ENCODE measurements around the gene MGAT5.

The MGAT5 gene

DNA sequence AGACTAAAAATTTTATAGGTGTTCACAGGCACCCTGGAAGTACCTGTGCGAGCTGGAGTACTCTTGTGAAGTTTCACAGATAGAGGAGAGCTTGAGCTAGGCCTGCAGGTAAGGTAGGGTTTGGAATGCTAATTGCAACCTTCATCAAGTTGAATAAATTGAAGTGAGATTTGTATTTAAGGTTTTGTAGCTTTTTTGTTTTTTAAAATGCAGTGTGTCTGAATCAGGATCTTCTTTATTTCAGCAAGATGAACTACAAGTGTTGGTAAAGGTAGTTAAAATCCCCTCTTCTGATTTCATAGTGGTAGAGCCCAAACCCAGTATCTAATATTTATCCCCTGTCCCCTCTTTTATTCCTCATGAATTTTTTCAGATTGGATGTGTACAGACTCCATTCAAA lies 45.5 kb downstream of the MGAT5 start:
- TF ChIP-seq, protein P1, sequence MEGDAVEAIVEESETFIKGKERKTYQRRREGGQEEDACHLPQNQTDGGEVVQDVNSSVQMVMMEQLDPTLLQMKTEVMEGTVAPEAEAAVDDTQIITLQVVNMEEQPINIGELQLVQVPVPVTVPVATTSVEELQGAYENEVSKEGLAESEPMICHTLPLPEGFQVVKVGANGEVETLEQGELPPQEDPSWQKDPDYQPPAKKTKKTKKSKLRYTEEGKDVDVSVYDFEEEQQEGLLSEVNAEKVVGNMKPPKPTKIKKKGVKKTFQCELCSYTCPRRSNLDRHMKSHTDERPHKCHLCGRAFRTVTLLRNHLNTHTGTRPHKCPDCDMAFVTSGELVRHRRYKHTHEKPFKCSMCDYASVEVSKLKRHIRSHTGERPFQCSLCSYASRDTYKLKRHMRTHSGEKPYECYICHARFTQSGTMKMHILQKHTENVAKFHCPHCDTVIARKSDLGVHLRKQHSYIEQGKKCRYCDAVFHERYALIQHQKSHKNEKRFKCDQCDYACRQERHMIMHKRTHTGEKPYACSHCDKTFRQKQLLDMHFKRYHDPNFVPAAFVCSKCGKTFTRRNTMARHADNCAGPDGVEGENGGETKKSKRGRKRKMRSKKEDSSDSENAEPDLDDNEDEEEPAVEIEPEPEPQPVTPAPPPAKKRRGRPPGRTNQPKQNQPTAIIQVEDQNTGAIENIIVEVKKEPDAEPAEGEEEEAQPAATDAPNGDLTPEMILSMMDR (IDR thresholded peaks at IDR 0.05), result no peak

DNA sequence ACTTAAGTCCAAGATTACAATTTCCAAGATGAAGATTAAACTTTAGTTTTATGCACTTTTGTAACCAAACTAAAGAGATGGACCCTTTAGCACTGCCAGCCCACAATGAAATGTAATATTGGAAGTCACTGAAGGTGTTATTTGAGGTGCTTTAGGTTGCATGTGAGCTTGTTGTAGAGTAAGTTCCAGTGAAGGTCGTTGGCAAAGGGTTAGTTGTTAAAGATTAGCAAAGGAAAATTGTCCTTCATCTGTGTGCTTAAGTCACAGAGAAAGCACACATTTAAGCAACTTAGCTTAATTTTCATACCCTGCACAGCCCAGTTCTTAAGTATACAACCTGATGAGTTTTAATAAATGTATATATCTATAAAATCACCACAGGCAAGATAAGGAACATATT lies 46.7 kb downstream of the MGAT5 start:
- TF ChIP-seq, protein P1 (IDR thresholded peaks at IDR 0.05), result no peak

DNA sequence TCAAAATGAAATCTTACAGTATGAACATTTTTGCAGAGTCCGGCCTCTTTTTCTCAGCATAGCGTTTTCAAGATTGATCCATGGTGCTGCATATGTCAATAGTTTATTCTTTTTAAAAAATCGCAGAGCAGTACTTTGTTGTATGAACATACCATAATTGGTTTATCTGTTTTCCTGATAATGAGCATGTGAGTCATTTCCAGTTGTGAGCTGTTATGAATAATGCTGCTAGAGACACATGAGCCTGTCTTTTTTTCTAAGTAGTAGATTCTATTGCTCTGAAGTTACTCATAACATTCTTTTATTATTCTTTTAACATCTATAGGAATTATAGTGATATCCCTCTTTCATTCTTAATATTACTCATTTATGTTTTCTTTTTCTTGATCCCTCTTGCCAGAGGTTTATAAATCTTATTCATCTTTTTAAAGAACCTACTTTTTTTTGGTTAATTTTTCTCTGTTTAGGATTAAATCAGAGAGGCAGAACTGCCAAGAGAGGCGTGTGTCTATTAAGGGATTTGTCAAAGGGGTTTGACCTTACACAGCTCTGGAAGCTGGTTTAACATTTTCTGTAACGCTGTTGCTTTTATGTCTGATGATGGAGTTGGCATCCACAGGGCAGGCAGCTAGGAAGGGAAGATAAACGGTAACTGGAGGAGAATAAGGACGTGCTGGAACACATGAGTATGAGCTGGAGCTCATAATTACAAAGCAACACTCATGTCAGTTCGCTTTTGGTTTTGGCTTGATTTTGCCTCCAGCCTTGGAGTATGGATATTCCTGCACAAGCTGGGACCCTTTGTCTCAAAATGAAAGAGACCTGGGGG lies 47.4 kb downstream of the MGAT5 start:
- TF ChIP-seq, protein P1 (IDR thresholded peaks at IDR 0.05), result no peak

DNA sequence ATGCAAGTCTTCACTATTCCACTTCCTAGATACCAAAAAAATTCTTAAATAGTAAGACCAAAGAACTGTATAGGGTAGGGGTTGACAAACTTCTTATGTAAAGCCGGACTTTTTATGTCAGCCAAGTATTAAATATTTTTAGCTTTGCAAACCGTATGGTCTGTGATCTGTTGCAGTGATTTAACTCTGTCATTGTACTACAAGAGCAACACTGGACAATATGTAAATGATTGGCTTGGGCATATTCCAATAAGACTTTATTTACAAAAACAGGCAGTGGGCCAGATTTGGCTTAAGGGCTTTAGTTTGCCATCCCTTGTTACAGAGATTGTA lies 48.0 kb downstream of the MGAT5 start:
- TF ChIP-seq, protein P1 (IDR thresholded peaks at IDR 0.05), result no peak

DNA sequence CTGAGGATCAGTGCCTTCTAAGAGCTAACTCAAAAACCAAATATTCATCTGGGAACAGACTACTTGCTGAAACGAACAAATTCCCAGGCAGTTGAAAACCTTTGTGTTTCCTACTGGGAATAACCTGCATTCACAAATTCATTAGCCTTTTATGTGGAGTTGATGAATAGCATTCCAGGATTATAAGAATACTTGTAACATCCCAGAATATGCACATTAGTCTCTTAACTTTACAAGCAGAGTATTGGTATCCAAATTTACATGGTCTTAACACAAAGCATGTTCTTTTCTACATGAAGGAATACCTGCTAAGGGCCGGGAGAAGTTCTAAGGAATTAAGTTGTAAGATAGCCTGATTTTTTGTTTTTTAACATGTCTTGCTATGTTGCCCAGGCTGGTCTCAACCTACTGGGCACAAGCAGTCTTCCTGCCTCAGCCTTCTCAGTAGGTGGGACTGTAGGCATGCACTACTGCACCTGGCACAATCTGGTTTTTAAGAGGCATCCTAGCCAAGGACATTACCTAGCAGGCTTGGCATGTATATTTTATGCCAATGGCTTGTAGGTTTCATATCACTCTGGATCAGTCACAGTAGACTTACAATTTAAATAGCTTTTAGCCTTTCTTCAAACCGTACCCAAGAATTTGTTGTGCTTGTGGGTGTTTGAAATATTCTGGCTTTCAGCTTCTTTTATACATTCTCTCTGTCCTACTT lies 50.7 kb downstream of the MGAT5 start:
- TF ChIP-seq, protein P1 (IDR thresholded peaks at IDR 0.05), result no peak

DNA sequence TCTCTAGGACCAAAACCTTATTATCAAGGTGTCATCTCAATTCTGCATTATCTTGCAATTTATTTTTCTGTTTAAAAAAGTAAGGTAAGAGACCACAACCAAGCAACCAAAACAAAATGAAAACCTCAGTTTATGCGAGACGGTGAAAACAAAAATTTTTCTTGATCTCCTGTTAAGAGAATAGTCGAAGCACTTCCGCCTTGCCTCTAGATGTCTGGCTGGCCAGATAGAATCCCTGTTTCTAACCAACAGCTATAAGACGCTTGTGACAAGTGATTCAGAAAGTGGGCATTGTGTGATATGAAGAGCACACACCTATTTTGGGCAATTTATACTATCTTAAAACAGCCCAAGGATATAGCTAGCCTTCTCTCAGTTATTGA lies 51.2 kb downstream of the MGAT5 start:
- TF ChIP-seq, protein P1 (IDR thresholded peaks at IDR 0.05), result no peak

DNA sequence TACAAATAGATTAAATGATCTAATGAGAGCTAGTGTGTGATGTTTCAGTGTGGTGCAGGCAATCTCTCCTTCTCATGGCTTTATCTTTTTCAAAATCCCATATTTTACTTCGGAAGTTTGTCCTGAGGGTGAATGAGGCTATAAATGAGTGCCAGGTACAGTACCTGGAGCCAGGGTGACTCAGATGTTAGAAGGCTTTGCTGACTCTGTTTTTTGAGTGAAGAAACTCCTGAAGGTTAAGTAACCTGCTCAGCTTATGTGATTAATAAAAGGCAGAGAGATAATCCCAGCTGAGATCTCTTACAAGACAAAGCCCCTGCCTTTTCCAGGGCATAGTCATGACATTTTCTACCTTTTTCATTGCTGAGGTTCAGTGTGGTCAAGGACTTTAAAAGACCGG lies 52.6 kb downstream of the MGAT5 start:
- TF ChIP-seq, protein P1 (IDR thresholded peaks at IDR 0.05), result no peak
